Esophagus (tissue), 2 donors: ENCODE data around the gene INTS11. TPM values are rescaled to one million over a fixed set of nuclear protein-coding genes. Genes with fewer than 3 reads are reported as not detected.

Source experiments
- H3K27ac ChIP-seq, 2 donors: one replicate each; pipeline ENCODE4 v1.5.1; 2013; ENCODE audit warnings: low read depth in 2 of 2, mild to moderate bottlenecking in 2 of 2, inconsistent platforms in 1 of 2, low read length in 1 of 2, moderate library complexity in 1 of 2
- H3K27me3 ChIP-seq, 2 donors: one replicate each; pipeline ENCODE4 v1.6.1; 2013; ENCODE audit warnings: low read length in 2 of 2, control low read depth in 1 of 2, mild to moderate bottlenecking in 1 of 2; ENCODE audit not compliant: insufficient read depth in 2 of 2, control insufficient read depth in 1 of 2
- H3K36me3 ChIP-seq, 2 donors: one replicate each; pipeline ENCODE4 v1.6.1; 2013; ENCODE audit warnings: low read length in 1 of 2; ENCODE audit not compliant: control insufficient read depth in 2 of 2, insufficient read depth in 2 of 2
- H3K4me1 ChIP-seq, 2 donors: one replicate each; pipeline ENCODE4 v1.6.1; 2013; ENCODE audit warnings: low read length in 1 of 2; ENCODE audit not compliant: control insufficient read depth in 2 of 2, insufficient read depth in 2 of 2
- H3K4me3 ChIP-seq, 2 donors: one replicate each; pipeline ENCODE4 v1.5.1; 2013; ENCODE audit warnings: low read length in 2 of 2, mild to moderate bottlenecking in 2 of 2, low read depth in 1 of 2, moderate library complexity in 1 of 2
- H3K9me3 ChIP-seq, 2 donors: one replicate each; pipeline ENCODE4 v1.6.1; 2013; ENCODE audit warnings: mild to moderate bottlenecking in 2 of 2, low read depth in 1 of 2, low read length in 1 of 2, moderate library complexity in 1 of 2; ENCODE audit not compliant: control insufficient read depth in 2 of 2, insufficient read depth in 1 of 2
- whole genome bisulfite sequencing, 2 donors: extraction: QIAGEN DNeasy Blood & Tissue Kit; methylation state at CpG; one replicate each; pipeline ENCODE4 v1.1.7; 2013; 5-methylcytosine and 5-hydroxymethylcytosine counted together
- polyA plus RNA-seq, 2 donors: library from polyadenylated mRNA; stranded (reverse); fragments of 200-250 nt; gene quantifications; one replicate each; pipeline ENCODE4 v1.2.3, GENCODE V29; 2013
- donor health status: healthy with polysubstance abuse.
- donor health status: Bipolar disorder and iron deficiency.

INTS11 gene
- polyA plus RNA-seq, 2 donors: 74.1 to 127 TPM

GRCh38 chr1:1296070-1297061 lies 28.1 kb downstream of the INTS11 start:
- no peak overlapping the region for H3K27ac ChIP-seq
- peaks cover 0 to 49% of the 10 kb centered on the region in 2 donors for H3K36me3 ChIP-seq
- H3K27me3 ChIP-seq: no peaks in the 10 kb centered on the region
- H3K4me1 ChIP-seq: peaks cover 0 to 8% of the 10 kb centered on the region in 2 donors
- peaks cover 0 to 3% of the 10 kb centered on the region in 2 donors for H3K9me3 ChIP-seq
- no peak overlapping the region for H3K4me3 ChIP-seq
- WGBS, 2 donors: 91% methylated on average over 59 to 62 of the region's 62 CpGs

- H3K4me1 ChIP-seq: peaks cover 0 to 10% of the 10 kb centered on the region in 2 donors
- peaks cover 0 to 3% of the 10 kb centered on the region in 2 donors for H3K9me3 ChIP-seq
- no peaks in the 10 kb centered on the region for H3K27me3 ChIP-seq
- 92 to 96% methylated on average over 35 of the region's 35 CpGs for WGBS, 2 donors
- H3K4me3 ChIP-seq: no peak overlapping the region
- peaks cover 0 to 49% of the 10 kb centered on the region in 2 donors for H3K36me3 ChIP-seq
- no peak overlapping the region for H3K27ac ChIP-seq
Observed at GRCh38 chr1:1295154-1295923, 29.1 kb downstream of the INTS11 start.

- Histone ChIP-seq H3K9me3 (peaks cover 0 to 3% of the 10 kb centered on the region in 2 donors), H3K27me3 (no peaks in the 10 kb centered on the region), H3K4me1 (peaks cover 0 to 4% of the 10 kb centered on the region in 2 donors), H3K4me3 (no peak overlapping the region), H3K36me3 (peaks cover 0 to 44% of the 10 kb centered on the region in 2 donors), H3K27ac (no peak overlapping the region)
- WGBS, 2 donors: 90 to 93% methylated on average over 56 to 58 of the region's 58 CpGs
Observed at GRCh38 chr1:1294250-1294890, 30.1 kb downstream of the INTS11 start.

- WGBS, 2 donors: 80 to 82% methylated on average over 86 to 94 of the region's 94 CpGs
- peaks cover 0 to 4% of the 10 kb centered on the region in 2 donors for H3K4me1 ChIP-seq
Observed at GRCh38 chr1:1293263-1294249, 30.9 kb downstream of the INTS11 start.

GRCh38 chr1:1292851-1293250 lies 31.6 kb downstream of the INTS11 start:
- Histone ChIP-seq H3K4me1 (peaks cover 0 to 4% of the 10 kb centered on the region in 2 donors), H3K36me3 (peaks cover 0 to 38% of the 10 kb centered on the region in 2 donors)
- 90 to 94% methylated on average over 18 of the region's 18 CpGs for WGBS, 2 donors

More at GRCh38 chr1:1293263-1294249, 30.9 kb downstream of the INTS11 start:
- H3K4me3 ChIP-seq: no peak overlapping the region
- peaks cover 0 to 42% of the 10 kb centered on the region in 2 donors for H3K36me3 ChIP-seq
- peaks cover 0 to 3% of the 10 kb centered on the region in 2 donors for H3K9me3 ChIP-seq
- H3K27ac ChIP-seq: peak overlapping the region in 1 of 2 donors; percentile 25
- H3K27me3 ChIP-seq: no peaks in the 10 kb centered on the region

GRCh38 chr1:1292442-1292779 lies 32.0 kb downstream of the INTS11 start:
- Histone ChIP-seq H3K4me1 (peaks cover 0 to 4% of the 10 kb centered on the region in 2 donors), H3K27me3 (no peaks in the 10 kb centered on the region), H3K27ac (no peak overlapping the region), H3K36me3 (peaks cover 0 to 35% of the 10 kb centered on the region in 2 donors), H3K4me3 (no peak overlapping the region), H3K9me3 (peaks cover 0 to 3% of the 10 kb centered on the region in 2 donors)
- WGBS, 2 donors: 87 to 89% methylated on average over 9 of the region's 9 CpGs

More at GRCh38 chr1:1292851-1293250, 31.6 kb downstream of the INTS11 start:
- Histone ChIP-seq H3K27ac (peak overlapping the region in 1 of 2 donors; percentile 25), H3K9me3 (peaks cover 0 to 3% of the 10 kb centered on the region in 2 donors), H3K4me3 (no peak overlapping the region), H3K27me3 (no peaks in the 10 kb centered on the region)

GRCh38 chr1:1291548-1292441 lies 32.7 kb downstream of the INTS11 start:
- peaks cover 0 to 33% of the 10 kb centered on the region in 2 donors for H3K36me3 ChIP-seq
- peaks cover 0 to 2% of the 10 kb centered on the region in 2 donors for H3K27me3 ChIP-seq
- H3K4me1 ChIP-seq: peaks cover 0 to 4% of the 10 kb centered on the region in 2 donors
- no peak overlapping the region for H3K4me3 ChIP-seq
- peaks cover 0 to 3% of the 10 kb centered on the region in 2 donors for H3K9me3 ChIP-seq
- H3K27ac ChIP-seq: no peak overlapping the region
- 30 to 37% methylated on average over 44 to 45 of the region's 45 CpGs for WGBS, 2 donors
